GM18526 (cell line): ENCODE measurements around the gene CCL20.

Experiments
- POLR2A ChIP-seq: IDR thresholded peaks from 3 replicates; pipeline ENCODE4 v1.6.1; 2011; ENCODE audit not compliant: insufficient read length; ENCODE audit errors: extremely low read depth

Gene CCL20

GRCh38 chr2:227818675-227819397 lies 5.2 kb downstream of the CCL20 start:
- TF ChIP-seq POLR2A = no peak

- no peak for TF ChIP-seq POLR2A
These were observed 5.7 kb downstream of the CCL20 start for GRCh38 chr2:227819398-227819697.

GRCh38 chr2:227821043-227821942 lies 7.7 kb downstream of the CCL20 start:
- TF ChIP-seq POLR2A = no peak

DNA sequence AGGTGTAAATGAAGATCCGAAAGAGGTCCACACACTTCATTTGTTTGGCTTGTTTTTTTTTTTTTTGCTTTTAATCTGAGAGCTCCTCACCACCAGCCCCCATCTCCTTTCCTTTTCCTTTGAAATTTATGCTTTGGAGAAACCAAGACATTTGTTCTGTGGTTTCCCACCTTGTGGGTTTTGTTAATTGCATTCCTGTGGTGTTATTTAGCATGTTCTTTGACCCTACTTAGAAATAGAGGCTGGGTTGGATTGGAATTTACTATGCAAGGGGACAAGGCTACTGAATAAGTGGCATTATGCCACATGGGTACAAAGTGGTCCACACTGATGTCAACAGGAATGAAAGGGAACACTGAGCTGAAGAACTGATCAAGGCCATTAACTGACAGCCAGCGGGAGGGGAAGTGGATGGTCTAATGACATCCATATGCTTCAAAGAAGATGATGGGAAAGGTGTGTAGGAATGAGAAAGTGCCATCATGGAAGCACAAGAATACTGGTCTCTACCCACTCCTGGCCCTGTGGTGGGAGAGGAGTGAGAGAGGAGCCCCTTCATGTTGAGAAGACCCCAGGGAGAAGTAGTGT lies 8.9 kb downstream of the CCL20 start:
- TF ChIP-seq POLR2A = no peak

DNA sequence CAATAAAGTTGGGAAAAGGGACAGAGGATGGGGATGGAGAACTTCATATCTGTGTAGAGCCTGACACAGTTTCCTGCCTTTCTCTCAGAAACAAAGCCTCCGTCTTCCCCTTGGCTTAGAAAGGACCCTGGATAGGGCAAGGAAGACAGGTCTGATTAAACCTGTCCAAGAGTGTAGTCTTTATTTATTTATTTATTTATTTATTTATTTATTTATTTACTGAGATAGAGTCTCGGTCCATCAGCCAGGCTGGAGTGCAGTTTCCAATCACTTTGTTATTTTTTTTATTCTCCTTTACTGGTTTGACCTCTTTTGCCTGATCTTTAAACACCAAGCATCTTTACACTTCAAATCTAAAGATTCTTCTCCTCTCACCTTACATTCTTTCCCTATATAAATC lies 10.3 kb downstream of the CCL20 start:
- no peak for TF ChIP-seq POLR2A

- TF ChIP-seq POLR2A = no peak
These were observed 11.1 kb downstream of the CCL20 start for GRCh38 chr2:227824711-227825110.

DNA sequence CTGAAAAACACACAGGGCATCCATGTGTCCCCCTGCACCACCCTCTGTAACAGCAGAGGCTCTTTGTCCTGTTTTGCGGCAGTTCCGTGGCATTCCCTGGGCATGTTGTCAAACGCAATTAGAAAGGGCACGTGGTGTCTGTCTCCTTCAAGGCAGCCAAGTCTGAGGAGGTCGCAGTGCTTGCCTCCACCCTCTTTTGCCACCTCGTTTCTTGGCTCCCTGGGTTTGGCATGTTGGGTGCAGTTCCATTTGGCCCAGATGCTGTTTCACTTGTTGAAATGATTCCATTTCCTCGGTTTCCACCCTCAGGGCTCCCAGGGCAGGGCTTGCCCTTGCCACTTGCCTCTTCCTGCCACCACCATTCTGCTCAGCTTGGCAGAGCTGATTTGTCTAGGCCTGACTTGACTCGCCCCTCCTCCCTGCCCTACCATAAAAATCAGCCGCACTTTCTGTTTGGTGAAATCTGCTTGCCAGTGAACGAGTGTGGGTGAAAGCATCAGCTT lies 12.4 kb downstream of the CCL20 start:
- no peak for TF ChIP-seq POLR2A

DNA sequence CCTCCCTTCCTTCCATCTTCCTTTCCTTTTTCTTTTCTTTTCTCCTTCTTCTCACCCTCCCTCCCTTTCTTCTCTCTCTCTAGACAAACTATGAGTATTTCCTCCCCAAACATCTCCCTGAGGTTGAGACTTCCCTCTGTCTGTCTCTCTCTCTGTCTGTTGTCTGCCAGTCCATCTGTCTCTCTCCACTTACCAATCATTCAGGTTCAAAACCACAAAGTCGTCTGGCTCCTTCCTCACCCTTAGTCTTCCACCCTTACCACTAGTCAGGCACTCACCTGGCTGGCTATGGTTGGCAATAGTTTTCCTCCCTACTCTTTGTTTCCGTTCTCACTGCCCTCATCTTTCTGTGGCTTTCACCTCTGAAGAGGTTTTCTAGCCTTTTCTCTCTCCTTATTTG lies 12.9 kb downstream of the CCL20 start:
- no peak for TF ChIP-seq POLR2A

DNA sequence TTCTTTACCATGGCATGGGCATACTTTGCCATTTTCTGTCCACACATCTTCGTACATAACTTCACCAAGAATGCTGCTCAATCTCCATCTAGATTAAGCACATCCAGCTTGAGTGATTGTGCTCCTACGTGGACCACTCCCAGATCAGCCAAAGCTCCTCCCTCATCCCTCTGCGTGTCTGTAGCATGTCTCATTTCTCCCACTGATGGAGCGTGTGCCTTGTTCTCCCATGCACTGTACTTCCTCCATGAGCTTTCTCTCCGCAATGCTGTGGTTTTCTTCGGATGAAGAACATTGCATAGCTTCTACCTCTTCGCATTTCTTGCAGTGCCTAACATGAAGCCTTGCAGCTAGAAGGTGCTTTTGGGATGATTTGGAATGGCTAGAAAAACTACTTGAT lies 13.5 kb downstream of the CCL20 start:
- no peak for TF ChIP-seq POLR2A

GRCh38 chr2:227828477-227828912 lies 14.9 kb downstream of the CCL20 start:
- TF ChIP-seq POLR2A = no peak

- TF ChIP-seq POLR2A = no peak
These were observed 15.7 kb downstream of the CCL20 start for GRCh38 chr2:227829337-227829736.

- TF ChIP-seq POLR2A = no peak
These were observed 20.8 kb downstream of the CCL20 start for GRCh38 chr2:227834423-227834822.

- no peak for TF ChIP-seq POLR2A
These were observed 21.4 kb downstream of the CCL20 start for GRCh38 chr2:227834916-227835650.

- no peak for TF ChIP-seq POLR2A
These were observed 33.2 kb downstream of the CCL20 start for GRCh38 chr2:227846831-227847230.

GRCh38 chr2:227848146-227848545 lies 34.5 kb downstream of the CCL20 start:
- TF ChIP-seq POLR2A = no peak
